ENCODE data around the gene ASTN2.
"Not testable (repeated sequence)": the region's sequence is repeated elsewhere in the genome, so short reads cannot be mapped to it uniquely, and the experiment has no call there.

ASTN2 gene

DNA sequence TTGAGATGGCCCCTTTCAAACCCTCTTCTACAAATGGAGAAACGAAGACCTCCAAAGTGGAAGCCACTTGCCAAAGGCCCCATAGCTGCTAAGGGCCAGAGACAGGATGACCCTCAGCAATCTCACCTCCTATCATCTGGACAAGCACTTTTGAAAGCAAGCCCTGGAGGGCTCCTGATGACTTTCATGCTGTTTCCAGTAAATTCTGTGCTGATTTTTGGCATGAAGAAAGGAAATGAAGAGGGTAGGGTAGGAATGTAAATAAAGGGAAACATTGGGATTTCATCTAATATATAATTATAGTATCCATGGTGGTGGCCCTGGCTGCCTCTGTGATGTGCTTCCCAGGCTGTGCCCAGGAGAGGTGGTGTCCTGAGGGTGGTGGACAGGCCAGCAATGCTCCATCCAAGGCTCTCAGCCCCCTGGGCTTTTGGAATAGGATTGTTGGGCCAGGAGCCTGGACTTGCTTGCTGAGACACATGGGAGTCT, 935.8 kb downstream of the ASTN2 start:
- DNase-seq (ENCODE audit: low spot score): no peak

DNA sequence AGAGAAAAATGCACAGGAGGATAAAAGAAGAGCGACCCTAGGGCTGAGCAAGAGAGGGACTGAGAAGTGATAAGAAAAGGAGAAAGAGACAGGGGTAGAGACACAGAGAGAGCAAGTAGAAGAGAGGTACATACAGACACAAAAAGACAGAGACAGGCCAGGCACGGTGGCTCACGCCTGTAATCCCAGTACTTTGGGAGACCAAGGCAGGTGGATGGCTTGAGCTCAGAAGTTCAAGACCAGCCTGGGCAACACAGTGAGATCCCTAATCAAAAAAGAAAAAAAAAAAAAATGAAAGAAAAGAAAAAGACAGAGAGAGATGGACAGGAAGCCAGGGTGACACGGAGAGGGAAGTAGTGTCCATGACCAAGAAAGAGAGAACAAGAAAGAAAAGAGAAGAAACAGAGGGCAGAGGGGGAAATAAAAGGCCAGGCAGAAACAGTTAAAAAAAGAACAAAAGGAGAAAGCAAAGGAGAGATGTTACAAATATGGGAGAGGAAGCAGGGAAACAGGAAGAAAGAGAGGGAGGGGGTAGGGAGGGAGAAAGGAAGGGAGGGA, 937.2 kb downstream of the ASTN2 start:
- DNase-seq (ENCODE audit: low spot score): no peak

DNA sequence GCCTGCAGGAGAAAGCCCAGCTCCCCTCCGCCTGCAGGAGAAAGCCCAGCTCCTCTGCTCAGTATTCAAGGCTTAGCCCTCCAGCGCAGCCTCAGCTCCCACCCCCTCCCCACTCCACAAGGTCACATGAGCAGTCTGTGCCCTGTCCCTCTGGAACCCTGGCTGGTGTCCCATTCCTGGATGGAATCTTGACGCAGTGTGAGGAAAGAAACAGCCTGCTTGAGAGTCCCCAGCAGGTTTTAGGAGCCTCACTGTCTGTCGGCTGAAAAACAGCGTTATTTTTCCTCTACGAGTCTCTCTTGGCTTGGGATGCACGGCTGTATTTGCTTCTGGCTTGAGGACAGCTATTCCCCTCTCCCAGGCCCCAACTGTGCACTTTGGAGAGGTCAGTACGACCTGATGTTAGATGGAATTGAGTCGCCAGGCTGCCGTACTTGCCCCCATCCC, 937.9 kb downstream of the ASTN2 start:
- no peak for DNase-seq (ENCODE audit: low spot score)

DNA sequence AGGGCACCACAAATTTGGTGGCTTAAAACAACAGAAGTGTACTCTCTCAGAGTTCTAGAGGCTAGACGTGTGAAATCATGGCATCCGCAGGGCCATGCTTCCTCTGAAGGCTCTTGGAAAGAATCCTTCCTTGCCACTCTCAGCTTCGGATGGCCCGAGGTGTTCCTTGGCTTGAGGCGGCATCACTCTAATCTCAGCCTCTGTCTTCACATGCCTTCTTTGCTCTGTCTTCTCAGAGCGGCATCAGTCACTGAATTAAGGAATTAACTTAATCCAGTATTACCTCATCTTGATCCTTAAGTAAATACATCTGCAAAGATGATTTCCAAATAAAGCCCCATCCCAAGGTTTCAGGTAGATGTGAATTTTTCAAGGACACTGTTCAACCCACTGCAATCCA, 938.9 kb downstream of the ASTN2 start:
- no peak for DNase-seq (ENCODE audit: low spot score)

DNA sequence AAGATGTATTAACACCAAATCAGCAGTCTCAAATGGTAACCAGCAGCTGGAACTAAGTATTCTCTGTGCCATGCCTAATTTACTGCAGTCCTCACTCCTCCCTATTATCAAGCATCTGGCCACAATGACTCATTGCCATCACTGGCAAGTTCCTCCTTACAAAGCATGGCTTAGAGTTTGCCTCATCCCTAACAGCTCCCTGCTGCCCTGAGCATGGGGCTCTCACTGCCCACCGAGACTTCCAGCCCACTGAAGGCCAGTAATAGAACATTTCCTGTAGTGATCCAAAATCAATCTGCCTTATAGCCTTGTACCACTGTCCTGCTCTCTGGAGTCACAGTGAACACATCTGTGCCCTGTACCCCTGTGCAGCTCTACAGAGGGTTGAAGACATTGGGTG, 939.7 kb downstream of the ASTN2 start:
- no peak for DNase-seq (ENCODE audit: low spot score)

DNA sequence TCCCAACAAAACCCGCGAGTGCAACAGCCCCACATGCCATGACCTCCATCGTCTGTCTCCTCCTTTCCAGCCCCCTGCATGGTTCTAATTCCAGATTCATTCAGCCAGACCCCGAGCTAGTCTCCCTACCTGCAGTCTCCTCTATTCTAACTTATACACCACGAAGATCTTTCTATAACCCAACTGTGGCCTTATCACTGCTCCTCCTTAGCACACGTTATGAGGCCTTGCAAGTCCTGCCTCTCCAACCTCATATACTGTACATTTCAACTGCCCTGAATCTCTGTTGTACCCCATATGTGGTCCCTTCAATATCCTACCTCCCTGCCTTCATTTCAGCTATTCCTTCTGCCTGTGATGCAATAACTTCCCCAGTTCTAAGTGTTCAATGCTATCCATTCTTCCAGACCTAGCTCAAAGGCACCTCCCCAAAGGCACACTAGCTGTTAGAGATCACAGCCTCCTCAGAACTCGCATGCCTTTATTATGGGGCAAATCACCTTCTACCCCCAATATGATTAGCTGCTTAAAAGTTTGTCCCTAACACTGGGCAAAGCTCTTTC, 942.8 kb downstream of the ASTN2 start:
- no peak for DNase-seq (ENCODE audit: low spot score)

DNA sequence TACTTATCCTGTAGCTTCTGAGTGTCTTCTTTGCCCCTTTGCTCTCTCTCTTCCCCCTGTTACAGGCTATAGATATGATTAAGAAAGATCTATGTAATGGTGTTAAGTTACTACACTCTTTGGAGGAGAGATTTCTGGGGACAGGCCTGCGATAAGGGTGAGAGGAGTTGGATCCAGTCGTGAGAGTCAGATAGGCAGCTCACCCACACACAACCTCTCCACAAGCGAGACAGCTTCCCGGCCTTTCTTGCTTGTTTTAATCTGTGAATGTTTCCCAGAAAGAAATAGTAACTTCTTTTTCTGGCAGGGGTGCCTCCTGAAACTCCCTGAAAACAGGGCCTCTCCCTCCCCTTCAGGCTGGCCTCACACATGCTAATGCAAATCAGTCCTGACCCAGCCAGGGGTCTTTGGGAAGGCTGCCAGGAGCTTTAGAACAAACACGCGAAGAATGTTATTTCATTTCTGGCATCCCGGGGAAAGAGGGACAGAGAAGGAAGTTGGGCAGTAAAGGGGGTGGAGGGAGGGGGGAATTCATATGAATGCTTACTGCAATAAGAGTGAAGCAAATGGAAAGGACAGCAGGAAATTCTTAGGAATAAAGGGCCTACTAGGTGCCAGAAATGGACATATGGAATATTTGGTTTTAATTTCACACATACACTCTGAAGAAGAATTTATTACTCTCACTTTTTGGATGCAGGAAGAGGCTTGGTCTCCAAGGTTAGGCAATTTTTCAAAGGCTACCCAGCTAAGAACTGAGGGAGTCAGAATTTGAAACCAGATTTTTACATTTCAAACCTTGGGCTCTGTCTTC, 943.6 kb downstream of the ASTN2 start:
- DNase-seq (ENCODE audit: low spot score): no peak

DNA sequence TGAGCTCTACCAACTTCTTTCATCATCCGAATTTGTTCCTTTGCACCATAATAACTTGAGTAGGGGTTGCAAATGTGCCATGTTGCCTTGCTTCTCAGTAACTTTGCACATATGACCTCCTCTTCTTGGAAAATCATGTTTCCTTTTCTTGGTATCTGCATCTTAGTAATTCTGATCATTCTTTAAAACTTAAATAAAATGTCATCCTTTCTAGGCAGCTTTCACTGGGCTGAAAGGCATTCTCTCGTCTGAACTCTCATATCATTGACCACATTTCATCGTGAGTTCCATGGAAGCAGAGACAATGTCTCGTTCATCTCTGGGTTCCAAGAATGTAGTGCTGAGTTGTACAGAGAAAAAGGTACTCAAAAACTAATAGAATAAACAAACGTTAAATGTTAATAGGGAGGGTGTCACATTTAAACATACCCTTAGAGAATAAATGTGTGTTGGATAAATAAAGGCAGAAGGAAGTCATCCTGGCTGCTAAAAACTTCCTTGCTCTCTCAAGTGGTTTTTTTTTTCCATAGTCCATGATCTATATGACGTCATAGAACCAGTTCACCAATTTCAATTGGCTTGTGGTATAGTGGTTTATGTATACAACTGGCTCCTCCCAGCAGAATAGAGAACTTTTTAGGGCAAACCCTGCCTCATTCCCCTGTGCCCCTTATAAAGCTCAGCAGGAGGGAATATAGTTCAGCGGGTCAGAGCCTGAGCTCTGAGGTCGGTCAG, 945.9 kb downstream of the ASTN2 start:
- DNase-seq (ENCODE audit: low spot score): no peak

DNA sequence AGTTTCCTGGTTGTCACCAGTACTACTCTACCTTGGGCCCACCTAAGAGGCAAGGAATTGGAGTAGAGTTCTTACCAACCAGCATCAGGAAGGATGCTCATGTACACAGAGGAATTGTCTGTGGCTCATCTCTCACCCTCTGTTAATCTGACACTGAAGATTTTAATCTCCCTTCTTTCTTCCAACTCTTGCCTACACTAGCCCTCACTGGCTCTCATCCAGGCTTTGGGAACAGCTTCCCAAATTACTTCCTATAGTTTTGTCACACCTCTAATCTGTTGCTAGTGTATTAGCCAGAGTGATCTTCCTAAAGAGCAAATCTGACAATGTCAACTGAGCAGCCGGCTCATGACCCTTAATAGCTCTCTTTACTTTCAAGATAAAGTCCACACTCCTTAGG, 946.5 kb downstream of the ASTN2 start:
- no peak for DNase-seq (ENCODE audit: low spot score)

DNA sequence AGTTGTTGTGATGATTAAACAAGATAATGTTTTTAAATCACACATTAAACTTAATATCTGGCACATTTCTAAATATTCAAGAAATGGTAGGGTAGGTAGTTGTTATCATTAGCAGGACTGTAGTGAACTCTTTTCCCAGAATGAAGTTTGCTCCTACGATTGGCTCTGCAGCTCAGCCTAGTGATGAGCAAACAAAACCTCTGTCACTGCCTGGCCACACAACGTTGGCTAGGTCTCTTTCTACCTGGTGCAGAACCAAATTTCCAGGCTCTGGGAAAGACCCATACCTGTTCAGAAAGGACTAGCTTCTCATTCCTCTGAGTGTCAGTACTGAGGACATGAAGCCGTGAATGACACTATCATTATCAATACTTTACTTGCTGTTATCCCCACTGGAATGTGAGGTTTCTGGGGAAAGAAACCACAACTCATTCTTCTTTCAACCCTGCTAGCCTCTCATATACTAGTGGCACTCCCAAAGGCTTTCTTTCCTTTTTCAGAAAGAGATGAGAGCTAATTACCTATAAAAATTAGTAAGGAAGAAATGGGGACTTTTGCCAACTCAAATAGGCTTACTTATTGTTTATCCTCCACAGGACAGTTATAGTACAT, 947.0 kb downstream of the ASTN2 start:
- no peak for DNase-seq (ENCODE audit: low spot score)

DNA sequence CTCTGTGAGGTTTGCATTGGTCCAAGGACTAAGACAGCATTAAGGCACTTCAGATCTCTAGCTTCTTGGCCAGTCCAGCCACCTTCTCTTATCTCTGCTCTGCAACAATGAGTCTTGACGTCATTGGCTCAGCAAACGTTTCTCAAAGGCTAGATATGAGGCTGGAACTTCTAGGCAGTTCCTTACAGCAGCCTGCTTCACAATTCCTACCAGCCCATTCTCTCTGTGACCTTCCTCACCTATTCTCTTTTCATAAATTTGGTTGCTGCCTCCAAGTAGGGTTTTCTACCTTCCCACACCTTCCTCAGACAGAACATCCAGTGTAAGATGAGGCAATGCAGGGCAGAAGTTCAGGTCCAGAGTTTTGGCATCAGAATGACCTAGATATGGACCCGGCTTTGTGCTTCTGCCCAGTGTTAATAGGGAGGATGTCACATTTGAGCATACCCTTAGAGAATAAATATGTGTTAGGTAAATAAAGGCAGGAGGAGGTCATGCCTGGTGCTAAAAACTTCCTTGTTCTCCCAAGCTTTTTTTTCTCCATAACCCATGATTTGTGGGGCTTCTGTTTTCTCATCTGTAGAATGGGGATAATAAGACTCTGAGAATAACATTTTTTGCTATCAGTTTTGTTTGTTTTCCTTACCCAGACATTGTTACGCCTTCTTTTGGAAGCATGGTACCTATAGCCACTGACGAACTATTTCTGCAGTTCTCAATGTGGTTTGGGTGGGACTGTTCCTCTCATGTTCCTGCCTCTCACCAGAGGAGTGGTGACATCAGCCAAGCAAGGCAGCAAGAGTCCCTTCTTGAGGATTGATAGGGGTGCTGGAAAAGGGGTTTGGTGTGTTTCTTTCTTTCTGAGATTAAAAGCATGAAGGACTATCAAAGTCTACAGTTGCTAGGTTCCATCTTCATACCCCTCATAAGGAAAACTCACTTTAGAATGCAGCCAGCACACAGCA, 948.3 kb downstream of the ASTN2 start:
- no peak for DNase-seq (ENCODE audit: low spot score)

DNA sequence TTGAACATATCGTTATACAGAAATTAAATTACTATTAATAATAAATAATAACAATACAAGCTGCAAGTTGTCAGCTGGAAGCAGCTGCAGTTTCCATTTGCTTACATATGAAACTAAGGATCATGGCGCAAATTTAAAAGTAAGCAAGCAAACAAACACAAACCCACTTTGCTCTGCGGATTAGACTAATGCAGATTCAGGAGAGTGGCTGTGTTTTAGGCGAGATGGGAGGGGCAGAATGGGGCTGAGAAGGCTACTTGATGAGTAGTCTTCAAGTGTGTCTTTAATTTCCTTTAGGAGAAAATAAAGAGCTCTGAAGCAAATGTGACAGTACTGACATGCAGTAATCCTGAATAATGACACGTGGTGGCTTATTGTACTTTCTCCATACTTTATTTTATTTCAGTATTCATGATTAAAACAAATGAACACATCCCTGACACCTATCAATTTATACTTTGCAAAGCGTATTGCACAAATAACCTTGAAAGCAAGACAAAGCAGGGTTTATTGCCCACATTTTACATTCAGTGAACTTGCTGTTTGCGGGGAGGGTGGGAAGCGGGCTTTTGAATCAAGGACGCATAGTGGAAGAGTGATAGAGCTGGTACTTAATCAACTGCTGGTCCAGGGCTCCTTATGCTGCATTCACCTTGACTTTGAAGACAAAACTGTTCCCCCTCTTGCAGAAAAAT, 949.1 kb downstream of the ASTN2 start:
- no peak for DNase-seq (ENCODE audit: low spot score)

DNA sequence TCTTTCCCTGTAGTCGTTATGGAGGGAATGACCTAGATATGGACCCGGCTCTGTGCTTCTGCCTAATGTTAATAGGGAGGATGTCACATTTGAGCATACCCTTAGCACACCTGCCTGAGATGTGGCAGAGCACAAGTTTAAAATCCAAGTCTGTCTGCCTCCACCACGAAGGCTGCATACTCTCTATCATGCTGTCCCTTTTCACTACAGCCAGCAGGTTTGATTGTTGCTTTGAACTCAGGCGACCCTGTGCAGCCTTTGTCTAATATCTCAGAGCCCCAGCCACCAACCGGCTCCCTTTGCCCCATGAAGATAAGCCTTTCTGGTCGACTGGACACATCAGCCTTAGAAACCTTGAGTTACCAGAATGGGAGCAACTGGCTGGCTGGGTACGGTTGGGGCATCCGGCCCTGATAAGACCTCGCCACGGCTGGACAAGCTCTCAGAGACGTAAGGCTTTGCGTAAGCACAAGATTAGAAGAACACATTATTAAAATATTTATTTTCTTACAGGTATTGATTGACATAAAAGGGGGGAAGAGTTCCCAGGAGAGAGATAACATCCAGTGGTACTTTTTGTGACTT, 949.8 kb downstream of the ASTN2 start:
- no peak for DNase-seq (ENCODE audit: low spot score)

DNA sequence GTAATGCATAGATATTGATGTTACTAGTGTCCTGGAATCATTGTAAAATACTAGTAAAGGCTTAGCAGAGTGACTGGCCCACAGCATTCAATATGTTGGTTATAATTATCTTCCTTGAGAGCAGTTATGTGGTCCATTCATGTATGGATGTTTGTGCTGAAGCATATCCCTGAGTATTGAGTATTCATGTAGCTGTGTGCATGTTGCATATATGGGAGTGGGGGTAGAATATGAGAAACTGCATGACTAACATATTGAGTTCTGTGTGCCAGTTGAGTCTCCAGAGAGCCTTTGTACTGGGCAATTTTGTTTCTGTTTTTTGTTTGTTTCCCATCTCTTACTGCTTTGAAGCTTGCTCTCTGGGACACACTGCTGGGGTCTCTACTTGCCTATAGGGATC, 950.4 kb downstream of the ASTN2 start:
- DNase-seq (ENCODE audit: low spot score): no peak

DNA sequence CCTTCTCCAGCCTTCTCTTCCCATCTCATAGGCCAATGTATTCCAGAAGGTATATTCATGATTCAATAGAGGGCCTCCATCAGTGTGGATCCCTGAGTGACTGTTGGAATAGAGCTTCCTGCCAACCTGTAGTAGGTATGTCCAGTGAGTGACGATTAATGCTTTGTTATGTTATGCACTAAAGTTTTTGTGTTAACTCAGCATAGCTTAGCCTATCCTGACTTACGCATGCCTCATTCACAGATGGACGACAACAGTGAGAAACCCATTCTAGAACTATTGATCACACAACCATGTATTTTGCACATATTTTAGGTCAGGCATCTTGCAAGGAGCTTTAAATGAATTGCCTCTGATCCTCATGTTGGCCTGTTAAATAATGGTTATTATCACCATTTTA, 953.2 kb downstream of the ASTN2 start:
- no peak for DNase-seq (ENCODE audit: low spot score)

DNA sequence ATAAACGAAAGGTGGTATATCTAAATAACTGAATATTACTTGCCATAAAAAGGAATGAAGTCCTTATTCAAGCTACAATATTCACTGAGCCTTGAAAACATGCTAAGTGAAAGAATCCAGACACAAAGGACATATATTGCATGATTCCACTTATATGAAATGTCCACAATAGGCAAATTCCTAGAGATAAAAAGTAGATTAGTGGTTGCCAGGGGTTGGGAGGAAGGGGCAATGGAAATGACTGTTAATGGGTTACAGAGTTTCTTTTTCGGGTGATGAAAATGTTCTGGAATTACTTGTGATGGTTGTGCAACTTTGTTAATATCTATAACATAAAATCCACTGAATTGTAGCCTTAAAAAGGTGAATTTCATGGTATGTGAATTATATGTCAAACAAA, 954.8 kb downstream of the ASTN2 start:
- DNase-seq (ENCODE audit: low spot score): no peak

DNA sequence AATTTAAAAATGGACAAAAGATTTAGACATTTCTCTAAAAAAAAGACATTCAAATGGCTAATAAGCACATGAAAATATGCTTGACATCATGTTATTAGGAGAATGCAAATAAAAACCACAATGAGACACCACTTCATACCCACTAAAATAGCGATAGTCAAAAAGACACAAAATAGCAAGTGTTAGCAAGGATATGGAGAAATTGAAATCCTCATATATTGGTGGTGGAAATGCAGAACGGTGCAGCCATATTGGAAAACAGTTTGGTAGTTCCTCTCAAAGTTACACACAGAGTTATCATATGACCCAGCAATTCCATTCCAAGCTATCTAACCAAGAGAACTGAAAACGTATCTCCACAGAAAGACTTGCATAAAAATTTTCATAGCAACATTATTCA, 955.3 kb downstream of the ASTN2 start:
- no peak for DNase-seq (ENCODE audit: low spot score)

DNA sequence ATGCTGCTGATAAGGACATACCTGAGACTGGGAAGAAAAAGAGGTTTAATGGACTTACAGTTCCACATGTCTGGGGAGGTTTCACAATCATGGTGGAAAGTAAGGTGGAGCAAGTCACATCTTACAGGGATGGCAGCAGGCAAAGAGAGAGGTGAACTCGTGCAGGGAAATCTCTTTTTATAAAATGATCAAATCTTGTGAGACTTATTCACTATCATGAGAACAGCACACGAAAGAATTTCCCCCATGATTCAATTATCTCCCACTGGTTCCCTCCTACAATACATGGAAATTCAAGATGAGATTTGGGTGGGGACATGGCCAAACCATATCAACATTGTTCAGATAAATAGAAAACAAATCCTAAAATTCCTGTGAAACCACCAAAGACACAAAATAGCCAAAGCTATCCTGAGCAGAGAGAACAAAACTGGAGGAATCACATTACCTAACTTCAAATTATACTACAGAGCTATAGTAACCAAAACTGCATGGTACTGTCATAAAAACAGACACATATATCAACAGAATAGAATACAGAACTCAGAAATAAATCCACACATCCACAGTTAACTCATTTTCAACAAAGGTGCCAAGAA, 958.3 kb downstream of the ASTN2 start:
- DNase-seq (ENCODE audit: low spot score): no peak

DNA sequence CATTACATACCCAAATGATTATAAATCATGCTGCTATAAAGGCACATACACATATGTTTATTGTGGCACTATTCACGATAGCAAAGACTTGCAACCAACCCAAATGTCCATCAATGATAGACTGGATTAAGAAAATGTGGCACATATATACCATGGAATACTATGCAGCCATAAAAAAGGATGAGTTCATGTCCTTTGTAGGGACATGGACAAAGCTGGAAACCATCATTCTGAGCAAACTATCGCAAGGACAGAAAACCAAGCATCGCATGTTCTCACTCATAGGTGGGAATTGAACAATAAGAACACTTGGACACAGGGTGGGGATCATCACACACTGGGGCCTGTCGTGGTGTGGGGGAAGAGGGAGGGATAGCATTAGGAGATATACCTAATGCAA, 960.3 kb downstream of the ASTN2 start:
- not testable (repeated sequence) for DNase-seq (ENCODE audit: low spot score)

DNA sequence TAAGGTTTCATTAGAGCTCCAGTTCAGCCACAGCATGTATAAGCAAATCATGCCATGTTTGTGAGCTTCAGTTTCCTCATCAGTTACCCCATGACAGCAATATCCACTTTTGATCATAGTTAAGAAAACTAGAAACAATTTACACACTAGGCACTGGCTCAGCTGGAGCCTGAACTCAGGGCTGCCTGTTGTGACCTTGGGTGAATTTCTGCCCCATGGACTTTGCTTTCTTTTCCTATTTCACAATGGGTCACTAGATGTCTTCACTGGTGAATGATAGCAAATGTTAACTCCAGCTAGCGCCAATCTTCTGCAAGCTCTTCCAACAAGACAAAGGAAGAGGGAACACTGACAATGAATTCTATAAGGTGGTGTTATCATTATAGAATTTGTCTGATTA, 961.1 kb downstream of the ASTN2 start:
- DNase-seq (ENCODE audit: low spot score): no peak
